Fibroblast of mammary gland (primary cell): ENCODE results near the gene PKIG.

Source experiments
- DNase-seq: peaks from one replicate; pipeline ENCODE4 v3.0.0-alpha.2; 2010; ENCODE audit warnings: low read depth
- H3K4me3 ChIP-seq: 2 replicates; pipeline ENCODE4 v1.5.1; 2011; ENCODE audit warnings: low read depth, mild to moderate bottlenecking, low read length, moderate library complexity; ENCODE audit not compliant: control insufficient read depth
- TF ChIP-seq, protein P1 (sequence below): conservative IDR thresholded peaks from 2 replicates; pipeline ENCODE4 v1.5.1; 2011; ENCODE audit warnings: low read depth, low read length, inconsistent platforms; ENCODE audit not compliant: control insufficient read depth, insufficient read depth

Gene PKIG

DNA sequence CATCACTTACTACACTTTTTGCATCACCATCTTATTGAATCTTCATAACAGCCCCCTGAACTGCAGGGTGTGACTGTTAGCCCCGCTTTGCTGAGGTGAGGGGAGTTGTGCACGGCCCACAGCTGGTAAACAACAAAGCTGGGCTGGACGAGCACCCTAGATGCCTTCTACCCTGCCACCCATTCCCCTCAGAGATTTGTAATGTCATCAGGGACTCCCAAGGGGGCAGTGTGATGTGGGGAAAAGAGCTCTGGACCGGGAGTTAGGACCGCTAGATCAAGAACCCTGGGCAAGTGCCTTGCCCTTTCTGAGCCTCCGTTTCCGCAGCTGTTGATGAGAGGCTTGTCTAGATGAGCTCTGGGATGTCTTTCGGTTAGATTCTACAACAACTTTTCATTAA is 20.9 kb downstream of the PKIG start:
- TF ChIP-seq, protein P1, sequence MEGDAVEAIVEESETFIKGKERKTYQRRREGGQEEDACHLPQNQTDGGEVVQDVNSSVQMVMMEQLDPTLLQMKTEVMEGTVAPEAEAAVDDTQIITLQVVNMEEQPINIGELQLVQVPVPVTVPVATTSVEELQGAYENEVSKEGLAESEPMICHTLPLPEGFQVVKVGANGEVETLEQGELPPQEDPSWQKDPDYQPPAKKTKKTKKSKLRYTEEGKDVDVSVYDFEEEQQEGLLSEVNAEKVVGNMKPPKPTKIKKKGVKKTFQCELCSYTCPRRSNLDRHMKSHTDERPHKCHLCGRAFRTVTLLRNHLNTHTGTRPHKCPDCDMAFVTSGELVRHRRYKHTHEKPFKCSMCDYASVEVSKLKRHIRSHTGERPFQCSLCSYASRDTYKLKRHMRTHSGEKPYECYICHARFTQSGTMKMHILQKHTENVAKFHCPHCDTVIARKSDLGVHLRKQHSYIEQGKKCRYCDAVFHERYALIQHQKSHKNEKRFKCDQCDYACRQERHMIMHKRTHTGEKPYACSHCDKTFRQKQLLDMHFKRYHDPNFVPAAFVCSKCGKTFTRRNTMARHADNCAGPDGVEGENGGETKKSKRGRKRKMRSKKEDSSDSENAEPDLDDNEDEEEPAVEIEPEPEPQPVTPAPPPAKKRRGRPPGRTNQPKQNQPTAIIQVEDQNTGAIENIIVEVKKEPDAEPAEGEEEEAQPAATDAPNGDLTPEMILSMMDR = no peak
- H3K4me3 ChIP-seq = no peak overlapping the region
- DNase-seq = no peak

DNA sequence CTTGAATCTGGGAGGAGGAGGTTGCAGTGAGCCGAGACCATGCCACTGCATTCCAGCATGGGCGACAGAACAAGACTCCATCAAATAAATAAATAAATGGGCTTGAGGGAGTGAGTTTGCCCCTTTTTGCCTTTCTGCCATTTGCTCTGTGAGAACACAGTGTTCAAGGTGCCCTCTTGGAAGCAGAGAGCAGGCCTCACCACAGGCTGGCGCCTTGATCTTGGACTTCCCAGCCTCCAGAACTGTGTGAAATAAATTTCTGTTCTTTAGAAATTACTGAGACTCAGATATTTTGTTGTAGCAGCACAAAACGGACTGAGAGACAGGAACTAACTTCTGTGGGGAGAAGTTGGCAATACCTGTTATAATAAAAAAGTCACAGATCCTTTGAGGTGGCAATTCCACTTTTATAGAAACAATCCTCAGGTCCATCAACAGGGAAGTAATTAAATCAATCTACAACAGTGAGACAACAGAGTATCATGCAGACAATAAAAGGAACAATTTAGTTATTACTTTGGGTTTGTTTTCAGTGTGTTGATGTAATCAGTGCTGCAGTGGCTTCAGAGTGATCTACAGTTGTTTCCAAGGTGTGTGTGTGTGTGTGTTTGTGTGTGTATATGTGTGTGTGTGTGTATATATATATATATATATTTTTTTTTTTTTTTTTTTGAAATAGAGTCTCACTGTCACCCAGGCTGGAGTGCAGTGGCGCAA is 24.5 kb downstream of the PKIG start:
- no peak overlapping the region for H3K4me3 ChIP-seq
- DNase-seq = no peak
- TF ChIP-seq, protein P1 = no peak

DNA sequence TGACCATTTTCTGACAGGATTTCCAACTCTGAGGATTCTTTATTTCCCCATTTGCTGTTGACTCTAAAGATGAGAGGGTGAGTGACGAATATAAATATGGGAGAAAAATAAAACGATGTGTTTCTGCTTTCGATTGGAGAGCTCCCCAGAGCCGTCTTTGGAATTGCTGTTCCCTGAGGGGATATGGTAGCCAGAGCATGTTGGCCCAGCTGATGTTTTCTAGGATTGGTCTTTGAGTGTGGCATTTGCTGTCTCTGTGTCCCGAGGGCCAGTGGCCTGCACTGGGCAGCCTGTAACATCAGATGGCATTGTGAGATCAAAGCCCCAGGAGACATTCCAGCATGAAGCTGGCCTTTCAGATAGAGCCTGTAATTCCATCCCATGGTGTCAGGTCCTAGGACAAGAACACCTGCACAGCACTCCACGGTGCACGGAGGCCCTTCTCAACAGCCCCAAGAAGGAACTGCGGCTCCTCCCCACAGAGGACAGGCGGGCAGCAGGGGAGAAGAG is 26.7 kb downstream of the PKIG start:
- no peak overlapping the region for H3K4me3 ChIP-seq
- TF ChIP-seq, protein P1 = no peak
- no peak for DNase-seq

DNA sequence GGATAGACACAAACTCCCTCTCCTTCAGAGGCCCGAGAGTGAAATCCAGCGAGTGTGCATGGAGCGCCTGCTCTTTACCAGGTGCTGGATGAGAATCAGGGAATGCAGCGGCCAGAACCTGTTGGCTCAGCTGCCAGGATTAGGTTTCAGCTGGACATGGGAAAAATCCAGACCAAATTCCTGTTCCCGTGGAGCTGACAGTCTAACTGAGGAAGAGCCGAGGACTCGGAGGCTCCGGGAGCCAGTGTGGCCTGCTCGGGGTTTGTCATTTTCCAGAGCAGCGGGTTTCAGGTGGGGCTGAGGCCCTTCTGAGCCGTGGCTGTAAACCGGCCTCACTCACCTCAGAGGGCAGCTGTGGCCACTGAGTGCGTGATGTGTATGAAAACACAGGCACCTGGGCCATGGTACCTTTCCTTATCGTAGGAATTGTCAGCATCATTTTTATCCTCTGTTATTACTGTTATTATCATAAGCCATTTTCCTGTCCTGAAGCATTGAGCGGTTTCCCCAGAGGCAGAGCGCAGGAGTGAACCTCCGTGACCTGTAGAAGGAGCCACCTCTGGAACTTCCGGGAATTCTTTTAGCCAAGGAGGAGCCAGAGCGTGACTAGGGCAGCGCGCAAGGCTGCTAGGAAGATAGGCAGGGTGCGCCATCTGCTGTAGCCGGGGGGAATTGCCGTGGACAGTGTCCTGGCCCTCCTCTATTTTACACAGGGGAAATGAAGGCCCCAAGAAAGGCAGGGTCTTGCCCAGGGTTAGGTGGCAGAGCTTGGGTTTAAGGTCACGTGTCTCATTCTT is 27.3 kb downstream of the PKIG start:
- H3K4me3 ChIP-seq = peak overlapping the region; percentile 3
- peak; percentile 83 for DNase-seq
- TF ChIP-seq, protein P1 = peak; percentile 100

DNA sequence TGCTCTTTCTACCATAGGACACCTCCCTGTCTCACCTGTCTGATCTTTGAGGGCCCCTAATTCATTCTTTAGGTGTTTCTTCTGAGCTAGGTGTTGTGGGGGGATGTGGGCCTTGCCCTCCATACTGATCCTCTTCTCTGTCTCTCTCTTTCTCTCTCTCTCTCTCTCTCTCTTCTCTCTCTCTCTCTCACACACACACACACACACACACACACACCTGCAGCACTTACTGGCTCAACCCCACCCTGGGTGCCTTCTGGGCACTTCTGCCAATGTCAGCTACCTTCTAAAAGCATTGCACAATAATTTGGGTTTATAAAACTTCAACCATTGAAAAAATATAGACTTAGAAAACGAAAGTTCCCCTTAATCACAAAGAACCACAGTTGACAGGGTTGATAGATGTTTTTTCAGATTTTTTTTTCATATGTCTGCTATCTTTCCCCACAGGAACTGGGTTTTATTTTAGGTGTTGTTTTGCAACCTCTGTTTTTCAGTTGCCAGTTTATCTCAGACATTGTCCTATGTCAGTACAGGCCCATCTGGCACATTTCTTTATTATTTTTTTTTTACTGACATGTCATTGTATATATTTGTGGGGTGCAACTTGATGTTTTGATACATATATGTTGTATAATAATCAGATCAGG is 28.1 kb downstream of the PKIG start:
- H3K4me3 ChIP-seq = no peak overlapping the region
- TF ChIP-seq, protein P1 = no peak
- no peak for DNase-seq

DNA sequence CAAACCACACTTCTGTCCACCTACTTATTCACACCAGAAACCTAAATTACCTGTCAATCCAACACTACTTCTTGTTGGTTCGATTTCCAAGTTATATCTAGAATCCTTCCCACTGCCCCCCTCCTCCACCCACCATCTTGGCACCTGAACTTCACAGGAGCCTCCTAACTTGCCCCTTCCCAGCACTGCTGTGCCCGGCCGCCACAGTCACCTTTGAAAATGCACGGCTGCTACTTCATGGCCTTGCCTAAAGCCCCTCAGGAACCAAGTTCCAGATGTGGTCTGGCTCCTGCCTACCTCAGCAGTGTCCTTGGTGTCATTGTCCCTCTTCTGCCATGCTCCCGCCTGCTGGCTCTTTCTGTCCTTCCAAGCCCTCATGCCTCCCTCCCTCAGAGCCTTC is 31.2 kb downstream of the PKIG start:
- TF ChIP-seq, protein P1 = no peak

More for the DNA sequence above, 31.2 kb downstream of the PKIG start:
- no peak overlapping the region for H3K4me3 ChIP-seq
- DNase-seq = no peak
